IMR-90 (cell line): ENCODE measurements around the gene CYP2D6. TPM values are rescaled to one million over a fixed set of nuclear protein-coding genes. Genes with fewer than 3 reads are reported as not detected.

ENCODE experiments used
- ATAC-seq: fragments of 200-7000 bp; cut with Tn5 transposase; 2 replicates; pipeline ENCODE4 v1.9.1; 2020; ENCODE audit warnings: low read depth, mild to moderate bottlenecking, moderate library complexity
- BruUV-seq: library from RNA; stranded (reverse); fragments of 400-500 nt; replicated peaks from 2 replicates; lab custom pipeline; 2021; lab: Mats Ljungman, UMichigan
- CTCF ChIA-PET: fragments of 300-600 bp; formaldehyde crosslinking; extraction: SDS; loops from one replicate; lab custom pipeline; 2021; ENCODE audit warnings: antibody characterized with exemption; lab: Yijun Ruan, JAX
- POLR2A ChIA-PET: fragments of 300-600 bp; sonication (Branson Sonifier 250); formaldehyde crosslinking; loops from one replicate; lab custom pipeline; 2022; ENCODE audit warnings: antibody characterized with exemption; ENCODE audit not compliant: unreplicated experiment; lab: Charles Lee
- DNase-seq: peaks from one replicate; pipeline ENCODE4 v3.0.0; 2013
- H2AFZ ChIP-seq: replicated peaks from 2 replicates; pipeline ENCODE3; 2013; ENCODE audit warnings: low read length, mild to moderate bottlenecking; ENCODE audit not compliant: poor library complexity
- H2AK5ac ChIP-seq: 2 replicates; pipeline ENCODE4 v1.6.1; 2013; ENCODE audit warnings: low read depth, low read length, inconsistent platforms
- H2AK9ac ChIP-seq: replicated peaks from 2 replicates; pipeline ENCODE3; 2013; ENCODE audit warnings: mild to moderate bottlenecking, low read depth, low read length, moderate library complexity; ENCODE audit not compliant: poor library complexity
- H2BK120ac ChIP-seq: 2 replicates; pipeline ENCODE4 v1.6.1; 2013; ENCODE audit warnings: low read depth, low read length, inconsistent platforms
- H2BK15ac ChIP-seq: 3 replicates; pipeline ENCODE4 v1.6.1; 2013; ENCODE audit warnings: low read depth, low read length, inconsistent platforms
- H2BK20ac ChIP-seq: 2 replicates; pipeline ENCODE4 v1.6.1; 2013; ENCODE audit warnings: low read depth, mild to moderate bottlenecking, inconsistent platforms, low read length, moderate library complexity
- H2BK5ac ChIP-seq: 2 replicates; pipeline ENCODE4 v1.6.1; 2013; ENCODE audit warnings: mild to moderate bottlenecking, low read depth, low read length, inconsistent platforms; ENCODE audit not compliant: poor library complexity, severe bottlenecking
- H3K14ac ChIP-seq: replicated peaks from 2 replicates; pipeline ENCODE4 v1.6.1; 2013; ENCODE audit warnings: low read depth, low read length, inconsistent platforms
- H3K18ac ChIP-seq: 2 replicates; pipeline ENCODE4 v1.6.1; 2013; ENCODE audit warnings: low read depth, low read length, control low read depth
- H3K23ac ChIP-seq: 2 replicates; pipeline ENCODE4 v1.6.1; 2013; ENCODE audit warnings: low read depth, low read length, inconsistent platforms
- H3K27ac ChIP-seq: 2 replicates; pipeline ENCODE4 v1.5.1; 2013; ENCODE audit warnings: mild to moderate bottlenecking, control low read depth, low read length; ENCODE audit not compliant: insufficient read depth
- H3K27me3 ChIP-seq: 2 replicates; pipeline ENCODE4 v1.6.1; 2013; ENCODE audit warnings: low read length; ENCODE audit not compliant: control insufficient read depth, insufficient read depth
- H3K36me3 ChIP-seq: 2 replicates; pipeline ENCODE4 v1.6.1; 2013; ENCODE audit warnings: low read length, mixed read lengths; ENCODE audit not compliant: control insufficient read depth, insufficient read depth
- H3K4ac ChIP-seq: 2 replicates; pipeline ENCODE4 v1.6.1; 2013; ENCODE audit warnings: low read depth, low read length, inconsistent platforms
- H3K4me1 ChIP-seq: 2 replicates; pipeline ENCODE4 v1.6.1; 2013; ENCODE audit warnings: low read length, mixed read lengths; ENCODE audit not compliant: control insufficient read depth, insufficient read depth
- H3K4me2 ChIP-seq: 2 replicates; pipeline ENCODE4 v1.6.1; 2013; ENCODE audit warnings: low read depth, mild to moderate bottlenecking, control low read depth, low read length, moderate library complexity
- H3K4me3 ChIP-seq: 2 replicates; pipeline ENCODE4 v1.5.1; 2013; ENCODE audit warnings: low read depth, mild to moderate bottlenecking, control low read depth, low read length, moderate library complexity; ENCODE audit not compliant: insufficient read depth
- H3K56ac ChIP-seq: 2 replicates; pipeline ENCODE4 v1.6.1; 2013; ENCODE audit warnings: low read length, inconsistent platforms; ENCODE audit not compliant: insufficient read depth; ENCODE audit errors: extremely low read depth
- H3K79me1 ChIP-seq, 2 experiments: 2 replicates each; pipeline ENCODE4 v1.6.1; 2013; ENCODE audit warnings: low read length in 2 of 2, inconsistent platforms in 1 of 2, low read depth in 1 of 2
- H3K9ac ChIP-seq: 2 replicates; pipeline ENCODE4 v1.6.1; 2013; ENCODE audit warnings: low read depth, low read length, control low read depth
- H3K9me1 ChIP-seq: 2 replicates; pipeline ENCODE4 v1.6.1; 2013; ENCODE audit warnings: low read length, inconsistent platforms; ENCODE audit not compliant: insufficient read depth
- H3K9me3 ChIP-seq: 2 replicates; pipeline ENCODE4 v1.6.1; 2013; ENCODE audit warnings: low read length; ENCODE audit not compliant: control insufficient read depth, insufficient read depth
- H4K20me1 ChIP-seq: 2 replicates; pipeline ENCODE4 v1.6.1; 2013; ENCODE audit warnings: low read length, inconsistent platforms; ENCODE audit not compliant: insufficient read depth
- H4K5ac ChIP-seq: 2 replicates; pipeline ENCODE4 v1.6.1; 2013; ENCODE audit warnings: mild to moderate bottlenecking, low read depth, low read length, control low read depth
- H4K8ac ChIP-seq, 2 experiments: 2 replicates each; pipeline ENCODE4 v1.6.1; 2013; ENCODE audit warnings: low read depth in 2 of 2, low read length in 2 of 2, control low read depth in 1 of 2, inconsistent platforms in 1 of 2
- H4K91ac ChIP-seq: 2 replicates; pipeline ENCODE4 v1.6.1; 2013; ENCODE audit warnings: low read depth, low read length, inconsistent platforms; ENCODE audit not compliant: insufficient read depth
- CHD1 ChIP-seq: IDR thresholded peaks from 2 replicates; pipeline ENCODE4 v1.6.1; 2012; ENCODE audit warnings: low read depth, low read length, improper control_type of control experiment
- WGBS, 2 experiments: methylation state at CpG; one replicate each; pipeline versions ENCODE4 v1.1.5 to v1.1.7; 2013; ENCODE audit warnings: missing lambda C conversion rate in 2 of 2; ENCODE audit not compliant: insufficient read length in 1 of 2; ENCODE audit errors: extremely low coverage in 2 of 2; 5-methylcytosine and 5-hydroxymethylcytosine counted together
- dilution Hi-C: fragments of 300-500 bp; cut with HindIII; formaldehyde crosslinking; loops from one replicate; pipeline ENCODE4 v1.14.3; 2018; ENCODE audit warnings: low sequenced_read_pairs; ENCODE audit not compliant: unreplicated experiment
- in situ Hi-C: fragments of 300-500 bp; cut with MboI; formaldehyde crosslinking; loops from 3 replicates; pipeline ENCODE4 v1.14.3; 2019; ENCODE audit warnings: low sequenced_read_pairs, inconsistent platforms, mixed read lengths
- intact Hi-C: fragments of 100-400 bp; cut with micrococcal nuclease; formaldehyde crosslinking; loops from 2 replicates; pipeline ENCODE4 v1.10.0; 2022
- polyA plus RNA-seq, 3 experiments: library from polyadenylated mRNA; depleted of rRNA; stranded (reverse); fragments of >200 nt; gene quantifications; 2 replicates each; pipeline ENCODE4 v1.2.3, GENCODE V29; 2012; ENCODE audit warnings: low replicate concordance in 1 of 3
- total RNA-seq: library from RNA; depleted of rRNA; stranded (reverse); fragments of >200 nt; gene quantifications from 2 replicates; pipeline ENCODE4 v1.2.3, GENCODE V29; 2012

CYP2D6 gene
- total and polyA plus RNA-seq, 2 of the 4 experiments (the other 2 are of a cell fraction), result under 0.01 to 0.24 TPM

- no peak overlapping the region for H2BK120ac ChIP-seq
- H3K14ac ChIP-seq, result no peak overlapping the region
- no peak overlapping the region for H3K56ac ChIP-seq
- H2AK9ac ChIP-seq, result no peak overlapping the region
- dilution Hi-C loops (no loop called here), intact Hi-C loops (no loop called here), in situ Hi-C loops (no loop called here)
- H3K23ac ChIP-seq, result no peak overlapping the region
- no peak for TF ChIP-seq CHD1
- no peak for ATAC-seq
- no peak overlapping the region for H2BK20ac ChIP-seq
- no peaks in the 10 kb centered on the region for H3K9me3 ChIP-seq
- no peak overlapping the region for H4K8ac ChIP-seq
- H3K4me1 ChIP-seq, result no peaks in the 10 kb centered on the region
- H3K4me2 ChIP-seq, result no peak overlapping the region
- no peak overlapping the region for H2BK15ac ChIP-seq
- no peak overlapping the region for H2BK5ac ChIP-seq
- H3K9me1 ChIP-seq, result peaks cover 9% of the 10 kb centered on the region
- no peak overlapping the region for H4K91ac ChIP-seq
- no peaks in the 10 kb centered on the region; a peak in 1 of 4 replicates for H3K79me1 ChIP-seq
- no peak overlapping the region for H2AK5ac ChIP-seq
- no peaks in the 10 kb centered on the region for H4K20me1 ChIP-seq
- H2AFZ ChIP-seq, result no peak overlapping the region
- peaks cover 14% of the 10 kb centered on the region; the same call in 1 of the 2 replicates for H3K36me3 ChIP-seq
- no peak for DNase-seq
- POLR2A ChIA-PET, result no interaction called here
- no peak overlapping the region for H3K9ac ChIP-seq
- no TSS peak for BruUV-seq
- no peak overlapping the region for H3K4me3 ChIP-seq
- H3K27me3 ChIP-seq, result no peaks in the 10 kb centered on the region
- H3K18ac ChIP-seq, result no peak overlapping the region
- H4K5ac ChIP-seq, result no peak overlapping the region
- no CpG with 5 or more reads among the region's 16 CpGs for WGBS, 2 experiments
- no peak overlapping the region for H3K27ac ChIP-seq
- CTCF ChIA-PET, result no interaction called here
- H3K4ac ChIP-seq, result no peak overlapping the region
Measured at GRCh38 chr22:42158456-42159132, 28.0 kb upstream of the CYP2D6 start.
